Measurements from ENCODE around the gene SCN2B. TPM values are rescaled to one million over a fixed set of nuclear protein-coding genes. Genes with fewer than 3 reads are reported as not detected.

The SCN2B gene
- total and polyA plus RNA-seq, 2 of the 13 experiments (the other 11 are each of a cell fraction or from before 2014, with no cell fraction given): 0.01 to 0.02 TPM

- ChIA-PET POLR2A (no interaction called here), CTCF (ENCODE audit: low intra/inter-chr PET ratio, low total read pairs) (interaction anchor here (2.5 kb wide), 1 partner anchor 25 kb away, joined by 14 read pairs; no protein-coding TSS in a partner anchor)
- Histone ChIP-seq H3K27ac (ENCODE audit: extremely low read length, insufficient read depth, low read length) (no peak overlapping the region), H3K79me2 (ENCODE audit: insufficient read depth, low read length) (no peaks in the 10 kb centered on the region), H3K4me3 (replicated peaks in 1 of 3; ENCODE audit: insufficient read depth in 1 of 3, low read depth in 2 of 3, low read length in 3 of 3) (no peak overlapping the region), H3K4me1 (ENCODE audit: insufficient read depth, low read length) (peaks cover 14% of the 10 kb centered on the region), H3K36me3 (replicated peaks in 1 of 2; ENCODE audit: control insufficient read depth in 1 of 2, insufficient read depth in 2 of 2, low read length in 2 of 2) (no peaks in the 10 kb centered on the region), H2AFZ (ENCODE audit: low read length) (no peak overlapping the region), H4K20me1 (ENCODE audit: insufficient read depth, low read length) (no peaks in the 10 kb centered on the region), H3K27me3 (ENCODE audit: control insufficient read depth in 1 of 2, insufficient read depth in 2 of 2, low read length in 2 of 2) (peaks cover 7 to 71% of the 10 kb centered on the region in 2 experiments), H3K9me3 (ENCODE audit: low read length) (no peaks in the 10 kb centered on the region), H3K4me2 (ENCODE audit: low read depth, low read length) (no peak overlapping the region), H3K9ac (ENCODE audit: insufficient read depth, low read depth, low read length) (no peak overlapping the region)
- in situ Hi-C loops (cut with HindIII; ENCODE audit: extremely low pct_ligation_motif_present, low pct_unique_long_range_greater_than_20kb) (no loop called here), intact Hi-C loops (cut with micrococcal nuclease; ENCODE audit: unreplicated experiment) (no loop called here)
- 10% methylated on average over 3 of the region's 7 CpGs for WGBS (ENCODE audit: low lambda C conversion rate)
- DNase-seq (ENCODE audit: low spot score) (no peak), FAIRE-seq (no peak), ATAC-seq (no peak)
- TF ChIP-seq ZKSCAN1 (IDR thresholded peaks at IDR 0.05; ENCODE audit: low read length): 0 out of 2 replicates have a peak, but pooled peaks have one; percentile 19
- TF ChIP-seq, protein P1, sequence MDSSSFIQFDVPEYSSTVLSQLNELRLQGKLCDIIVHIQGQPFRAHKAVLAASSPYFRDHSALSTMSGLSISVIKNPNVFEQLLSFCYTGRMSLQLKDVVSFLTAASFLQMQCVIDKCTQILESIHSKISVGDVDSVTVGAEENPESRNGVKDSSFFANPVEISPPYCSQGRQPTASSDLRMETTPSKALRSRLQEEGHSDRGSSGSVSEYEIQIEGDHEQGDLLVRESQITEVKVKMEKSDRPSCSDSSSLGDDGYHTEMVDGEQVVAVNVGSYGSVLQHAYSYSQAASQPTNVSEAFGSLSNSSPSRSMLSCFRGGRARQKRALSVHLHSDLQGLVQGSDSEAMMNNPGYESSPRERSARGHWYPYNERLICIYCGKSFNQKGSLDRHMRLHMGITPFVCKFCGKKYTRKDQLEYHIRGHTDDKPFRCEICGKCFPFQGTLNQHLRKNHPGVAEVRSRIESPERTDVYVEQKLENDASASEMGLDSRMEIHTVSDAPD (CRISPR knock-in tag; IDR thresholded peaks at IDR 0.05): no peak
- no TSS peak for BruUV-seq (replicated peaks)
These were observed 6.9 kb downstream of the SCN2B start for GRCh38 chr11:118169300-118170140.

DNA sequence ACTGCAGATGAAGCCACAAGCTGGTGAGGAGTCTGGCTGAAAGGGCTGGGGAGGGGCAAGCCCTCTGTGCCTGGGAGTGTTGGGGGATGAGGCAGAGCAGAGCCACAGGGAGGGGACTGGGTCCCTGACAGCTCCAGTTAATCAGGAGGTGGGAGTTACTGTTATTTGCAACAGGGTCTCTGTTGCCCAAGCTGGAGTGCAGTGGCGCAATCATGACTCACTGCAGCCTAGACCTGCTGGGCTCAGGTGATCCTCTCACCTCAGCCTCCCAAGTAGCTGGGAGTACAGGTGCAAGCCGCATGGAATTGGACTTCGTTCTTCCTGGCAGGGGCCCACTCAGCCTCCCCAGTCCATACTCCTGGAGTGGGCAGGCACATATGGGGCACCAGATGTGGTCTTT, 7.7 kb downstream of the SCN2B start:
- WGBS (ENCODE audit: low lambda C conversion rate): no CpG with 5 or more reads among the region's 3 CpGs
- H3K9ac ChIP-seq (ENCODE audit: insufficient read depth, low read depth, low read length): no peak overlapping the region
- no peaks in the 10 kb centered on the region for H4K20me1 ChIP-seq (ENCODE audit: insufficient read depth, low read length)
- FAIRE-seq: no peak
- H3K27me3 ChIP-seq (ENCODE audit: control insufficient read depth in 1 of 2, insufficient read depth in 2 of 2, low read length in 2 of 2): peaks cover 6 to 77% of the 10 kb centered on the region in 2 experiments
- no peak overlapping the region for H3K27ac ChIP-seq (ENCODE audit: extremely low read length, insufficient read depth, low read length)
- intact Hi-C loops (cut with micrococcal nuclease; ENCODE audit: unreplicated experiment) (no loop called here), in situ Hi-C loops (cut with HindIII; ENCODE audit: extremely low pct_ligation_motif_present, low pct_unique_long_range_greater_than_20kb) (no loop called here)
- TF ChIP-seq CHCHD3 (CRISPR knock-in tag; IDR thresholded peaks at IDR 0.05) (no peak), HDAC2 (CRISPR knock-in tag; IDR thresholded peaks at IDR 0.05) (no peak), ZNF746 (CRISPR knock-in tag; IDR thresholded peaks at IDR 0.05) (no peak), FOSL2 (CRISPR knock-in tag; IDR thresholded peaks at IDR 0.05) (peak; percentile 75), PAF1 (CRISPR knock-in tag; IDR thresholded peaks at IDR 0.05) (no peak), CEBPB (IDR thresholded peaks at IDR 0.05; ENCODE audit: borderline replicate concordance, low read depth, low read length) (peak; percentile 76; the same call in 1 of the 2 replicates)
- TF ChIP-seq, protein P2, sequence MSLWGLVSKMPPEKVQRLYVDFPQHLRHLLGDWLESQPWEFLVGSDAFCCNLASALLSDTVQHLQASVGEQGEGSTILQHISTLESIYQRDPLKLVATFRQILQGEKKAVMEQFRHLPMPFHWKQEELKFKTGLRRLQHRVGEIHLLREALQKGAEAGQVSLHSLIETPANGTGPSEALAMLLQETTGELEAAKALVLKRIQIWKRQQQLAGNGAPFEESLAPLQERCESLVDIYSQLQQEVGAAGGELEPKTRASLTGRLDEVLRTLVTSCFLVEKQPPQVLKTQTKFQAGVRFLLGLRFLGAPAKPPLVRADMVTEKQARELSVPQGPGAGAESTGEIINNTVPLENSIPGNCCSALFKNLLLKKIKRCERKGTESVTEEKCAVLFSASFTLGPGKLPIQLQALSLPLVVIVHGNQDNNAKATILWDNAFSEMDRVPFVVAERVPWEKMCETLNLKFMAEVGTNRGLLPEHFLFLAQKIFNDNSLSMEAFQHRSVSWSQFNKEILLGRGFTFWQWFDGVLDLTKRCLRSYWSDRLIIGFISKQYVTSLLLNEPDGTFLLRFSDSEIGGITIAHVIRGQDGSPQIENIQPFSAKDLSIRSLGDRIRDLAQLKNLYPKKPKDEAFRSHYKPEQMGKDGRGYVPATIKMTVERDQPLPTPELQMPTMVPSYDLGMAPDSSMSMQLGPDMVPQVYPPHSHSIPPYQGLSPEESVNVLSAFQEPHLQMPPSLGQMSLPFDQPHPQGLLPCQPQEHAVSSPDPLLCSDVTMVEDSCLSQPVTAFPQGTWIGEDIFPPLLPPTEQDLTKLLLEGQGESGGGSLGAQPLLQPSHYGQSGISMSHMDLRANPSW (CRISPR knock-in tag; IDR thresholded peaks at IDR 0.05; ENCODE audit: borderline replicate concordance): no peak
- TF ChIP-seq, protein P3, sequence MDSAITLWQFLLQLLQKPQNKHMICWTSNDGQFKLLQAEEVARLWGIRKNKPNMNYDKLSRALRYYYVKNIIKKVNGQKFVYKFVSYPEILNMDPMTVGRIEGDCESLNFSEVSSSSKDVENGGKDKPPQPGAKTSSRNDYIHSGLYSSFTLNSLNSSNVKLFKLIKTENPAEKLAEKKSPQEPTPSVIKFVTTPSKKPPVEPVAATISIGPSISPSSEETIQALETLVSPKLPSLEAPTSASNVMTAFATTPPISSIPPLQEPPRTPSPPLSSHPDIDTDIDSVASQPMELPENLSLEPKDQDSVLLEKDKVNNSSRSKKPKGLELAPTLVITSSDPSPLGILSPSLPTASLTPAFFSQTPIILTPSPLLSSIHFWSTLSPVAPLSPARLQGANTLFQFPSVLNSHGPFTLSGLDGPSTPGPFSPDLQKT (CRISPR knock-in tag; IDR thresholded peaks at IDR 0.05; ENCODE audit: borderline replicate concordance): no peak
- H3K9me3 ChIP-seq (ENCODE audit: low read length): no peaks in the 10 kb centered on the region
- no peak overlapping the region for H3K4me3 ChIP-seq (replicated peaks in 1 of 3; ENCODE audit: insufficient read depth in 1 of 3, low read depth in 2 of 3, low read length in 3 of 3)
- peaks cover 10% of the 10 kb centered on the region for H3K4me1 ChIP-seq (ENCODE audit: insufficient read depth, low read length)
- no peaks in the 10 kb centered on the region for H3K79me2 ChIP-seq (ENCODE audit: insufficient read depth, low read length)
- ChIA-PET POLR2A (no interaction called here), CTCF (ENCODE audit: low intra/inter-chr PET ratio, low total read pairs) (no interaction called here)
- H2AFZ ChIP-seq (ENCODE audit: low read length): no peak overlapping the region
- H3K36me3 ChIP-seq (replicated peaks in 1 of 2; ENCODE audit: control insufficient read depth in 1 of 2, insufficient read depth in 2 of 2, low read length in 2 of 2): no peaks in the 10 kb centered on the region
- no peak overlapping the region for H3K4me2 ChIP-seq (ENCODE audit: low read depth, low read length)
- DNase-seq (ENCODE audit: low spot score): no peak
- BruUV-seq (replicated peaks): no TSS peak
- no peak for ATAC-seq
